Measurements from ENCODE around the gene SLC7A8.

The SLC7A8 gene

GRCh38 chr14:23182372-23183157, 895 bp downstream of the SLC7A8 start:
- DNase-seq (ENCODE audit: low read depth in 2 of 2): peak in 1 of 2 donors; percentile 27

- DNase-seq (ENCODE audit: low read depth in 2 of 2): no peak
Observed at GRCh38 chr14:23181946-23182345, 1.5 kb downstream of the SLC7A8 start.

GRCh38 chr14:23181453-23181852, 2.0 kb downstream of the SLC7A8 start:
- no peak for DNase-seq (ENCODE audit: low read depth in 2 of 2)

- no peak for DNase-seq (ENCODE audit: low read depth in 2 of 2)
Observed at GRCh38 chr14:23177181-23177580, 6.3 kb downstream of the SLC7A8 start.

GRCh38 chr14:23175823-23176222, 7.6 kb downstream of the SLC7A8 start:
- DNase-seq (ENCODE audit: low read depth in 2 of 2): no peak

GRCh38 chr14:23174296-23175184, 8.9 kb downstream of the SLC7A8 start:
- no peak for DNase-seq (ENCODE audit: low read depth in 2 of 2)

- DNase-seq (ENCODE audit: low read depth in 2 of 2): no peak
Observed at GRCh38 chr14:23173796-23174195, 9.7 kb downstream of the SLC7A8 start.

GRCh38 chr14:23173031-23173430, 10.4 kb downstream of the SLC7A8 start:
- DNase-seq (ENCODE audit: low read depth in 2 of 2): no peak

- DNase-seq (ENCODE audit: low read depth in 2 of 2): no peak
Observed at GRCh38 chr14:23172574-23172973, 10.9 kb downstream of the SLC7A8 start.

- no peak for DNase-seq (ENCODE audit: low read depth in 2 of 2)
Observed at GRCh38 chr14:23172096-23172495, 11.4 kb downstream of the SLC7A8 start.

- DNase-seq (ENCODE audit: low read depth in 2 of 2): no peak
Observed at GRCh38 chr14:23171222-23171975, 12.1 kb downstream of the SLC7A8 start.

- DNase-seq (ENCODE audit: low read depth in 2 of 2): no peak
Observed at GRCh38 chr14:23169622-23170021, 13.8 kb downstream of the SLC7A8 start.

- DNase-seq (ENCODE audit: low read depth in 2 of 2): no peak
Observed at GRCh38 chr14:23168246-23168645, 15.2 kb downstream of the SLC7A8 start.

- no peak for DNase-seq (ENCODE audit: low read depth in 2 of 2)
Observed at GRCh38 chr14:23167116-23167847, 16.2 kb downstream of the SLC7A8 start.

GRCh38 chr14:23164949-23165348, 18.5 kb downstream of the SLC7A8 start:
- no peak for DNase-seq (ENCODE audit: low read depth in 2 of 2)

GRCh38 chr14:23164250-23164649, 19.2 kb downstream of the SLC7A8 start:
- DNase-seq (ENCODE audit: low read depth in 2 of 2): no peak

- DNase-seq (ENCODE audit: low read depth in 2 of 2): no peak
Observed at GRCh38 chr14:23163830-23164229, 19.6 kb downstream of the SLC7A8 start.

- no peak for DNase-seq (ENCODE audit: low read depth in 2 of 2)
Observed at GRCh38 chr14:23162800-23163199, 20.7 kb downstream of the SLC7A8 start.

- DNase-seq (ENCODE audit: low read depth in 2 of 2): no peak
Observed at GRCh38 chr14:23162005-23162404, 21.5 kb downstream of the SLC7A8 start.

GRCh38 chr14:23160924-23161522, 22.4 kb downstream of the SLC7A8 start:
- DNase-seq (ENCODE audit: low read depth in 2 of 2): no peak

- DNase-seq (ENCODE audit: low read depth in 2 of 2): no peak
Observed at GRCh38 chr14:23159532-23159931, 23.9 kb downstream of the SLC7A8 start.
